Measurements from ENCODE around the gene PSPC1.
"Not testable (repeated sequence)": the region's sequence is repeated elsewhere in the genome, so short reads cannot be mapped to it uniquely, and the experiment has no call there.

The PSPC1 gene

GRCh38 chr13:19764237-19764636, 18.5 kb downstream of the PSPC1 start:
- no peak for DNase-seq (ENCODE audit: low read depth)

- DNase-seq (ENCODE audit: low read depth) = no peak
Measured at GRCh38 chr13:19763618-19764017, 19.1 kb downstream of the PSPC1 start.

GRCh38 chr13:19759669-19760068, 23.1 kb downstream of the PSPC1 start:
- DNase-seq (ENCODE audit: low read depth) = no peak

GRCh38 chr13:19742643-19743042, 40.1 kb downstream of the PSPC1 start:
- DNase-seq (ENCODE audit: low read depth) = no peak

- no peak for DNase-seq (ENCODE audit: low read depth)
Measured at GRCh38 chr13:19737844-19738557, 44.7 kb downstream of the PSPC1 start.

- DNase-seq (ENCODE audit: low read depth) = no peak
Measured at GRCh38 chr13:19726611-19727010, 56.1 kb downstream of the PSPC1 start.

- DNase-seq (ENCODE audit: low read depth) = no peak
Measured at GRCh38 chr13:19725320-19725719, 57.4 kb downstream of the PSPC1 start.

GRCh38 chr13:19720039-19720438, 62.7 kb downstream of the PSPC1 start:
- no peak for DNase-seq (ENCODE audit: low read depth)

GRCh38 chr13:19713186-19713965, 69.4 kb downstream of the PSPC1 start:
- DNase-seq (ENCODE audit: low read depth) = no peak

- DNase-seq (ENCODE audit: low read depth) = not testable (repeated sequence)
Measured at GRCh38 chr13:19709782-19710181, 73.0 kb downstream of the PSPC1 start.

- not testable (repeated sequence) for DNase-seq (ENCODE audit: low read depth)
Measured at GRCh38 chr13:19709039-19709438, 73.7 kb downstream of the PSPC1 start.

- DNase-seq (ENCODE audit: low read depth) = not testable (repeated sequence)
Measured at GRCh38 chr13:19704256-19704655, 78.5 kb downstream of the PSPC1 start.

GRCh38 chr13:19701619-19702018, 81.1 kb downstream of the PSPC1 start:
- not testable (repeated sequence) for DNase-seq (ENCODE audit: low read depth)

GRCh38 chr13:19700963-19701362, 81.8 kb downstream of the PSPC1 start:
- not testable (repeated sequence) for DNase-seq (ENCODE audit: low read depth)

GRCh38 chr13:19695829-19696228, 86.9 kb downstream of the PSPC1 start:
- DNase-seq (ENCODE audit: low read depth) = no peak

- DNase-seq (ENCODE audit: low read depth) = no peak
Measured at GRCh38 chr13:19695428-19695827, 87.3 kb downstream of the PSPC1 start.

- DNase-seq (ENCODE audit: low read depth) = not testable (repeated sequence)
Measured at GRCh38 chr13:19691447-19691846, 91.3 kb downstream of the PSPC1 start.

GRCh38 chr13:19685437-19685836, 97.3 kb downstream of the PSPC1 start:
- no peak for DNase-seq (ENCODE audit: low read depth)

GRCh38 chr13:19685034-19685433, 97.7 kb downstream of the PSPC1 start:
- DNase-seq (ENCODE audit: low read depth) = no peak

GRCh38 chr13:19681517-19681916, 101.2 kb downstream of the PSPC1 start:
- DNase-seq (ENCODE audit: low read depth) = no peak

GRCh38 chr13:19680751-19681150, 102.0 kb downstream of the PSPC1 start:
- DNase-seq (ENCODE audit: low read depth) = no peak

GRCh38 chr13:19676168-19676567, 106.6 kb downstream of the PSPC1 start:
- no peak for DNase-seq (ENCODE audit: low read depth)

- no peak for DNase-seq (ENCODE audit: low read depth)
Measured at GRCh38 chr13:19674898-19675297, 107.8 kb downstream of the PSPC1 start.
